IPS DF 19.7 (cell line): ENCODE results near the gene HMGB2.
A peak's percentile ranks its signal among the peaks of the same experiment; 100 is the strongest.

ENCODE experiments used
- DNase-seq: peaks from one replicate; pipeline ENCODE4 v3.0.0-alpha.2; 2013; ENCODE audit warnings: low read depth, low spot score

Gene HMGB2

GRCh38 chr4:173288296-173288695, 45.9 kb downstream of the HMGB2 start:
- peak; percentile 15 for DNase-seq

DNA sequence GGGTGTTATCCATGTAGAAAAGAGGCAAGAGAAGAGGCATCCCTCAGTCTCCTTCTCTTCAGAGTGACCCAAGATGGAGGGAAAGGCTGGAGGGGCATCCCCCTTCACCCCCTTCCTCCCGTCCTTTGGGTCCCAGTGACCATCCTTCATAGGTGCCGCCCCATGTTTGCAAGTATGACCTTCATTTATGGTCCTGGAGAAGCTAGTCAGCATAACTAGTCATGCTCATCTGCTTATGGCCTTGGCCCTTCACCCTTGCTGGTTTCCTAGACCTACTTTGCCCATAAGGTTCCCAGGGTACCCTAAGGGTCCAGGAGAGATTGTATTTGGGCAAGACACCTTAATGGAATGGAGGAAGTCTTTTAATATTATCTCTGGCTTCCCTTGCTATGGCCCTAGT, 46.7 kb downstream of the HMGB2 start:
- DNase-seq: no peak

GRCh38 chr4:173284463-173284862, 49.7 kb downstream of the HMGB2 start:
- DNase-seq: no peak

GRCh38 chr4:173282626-173283025, 51.5 kb downstream of the HMGB2 start:
- no peak for DNase-seq

- no peak for DNase-seq
Measured at GRCh38 chr4:173282256-173282562, 51.9 kb downstream of the HMGB2 start.

DNA sequence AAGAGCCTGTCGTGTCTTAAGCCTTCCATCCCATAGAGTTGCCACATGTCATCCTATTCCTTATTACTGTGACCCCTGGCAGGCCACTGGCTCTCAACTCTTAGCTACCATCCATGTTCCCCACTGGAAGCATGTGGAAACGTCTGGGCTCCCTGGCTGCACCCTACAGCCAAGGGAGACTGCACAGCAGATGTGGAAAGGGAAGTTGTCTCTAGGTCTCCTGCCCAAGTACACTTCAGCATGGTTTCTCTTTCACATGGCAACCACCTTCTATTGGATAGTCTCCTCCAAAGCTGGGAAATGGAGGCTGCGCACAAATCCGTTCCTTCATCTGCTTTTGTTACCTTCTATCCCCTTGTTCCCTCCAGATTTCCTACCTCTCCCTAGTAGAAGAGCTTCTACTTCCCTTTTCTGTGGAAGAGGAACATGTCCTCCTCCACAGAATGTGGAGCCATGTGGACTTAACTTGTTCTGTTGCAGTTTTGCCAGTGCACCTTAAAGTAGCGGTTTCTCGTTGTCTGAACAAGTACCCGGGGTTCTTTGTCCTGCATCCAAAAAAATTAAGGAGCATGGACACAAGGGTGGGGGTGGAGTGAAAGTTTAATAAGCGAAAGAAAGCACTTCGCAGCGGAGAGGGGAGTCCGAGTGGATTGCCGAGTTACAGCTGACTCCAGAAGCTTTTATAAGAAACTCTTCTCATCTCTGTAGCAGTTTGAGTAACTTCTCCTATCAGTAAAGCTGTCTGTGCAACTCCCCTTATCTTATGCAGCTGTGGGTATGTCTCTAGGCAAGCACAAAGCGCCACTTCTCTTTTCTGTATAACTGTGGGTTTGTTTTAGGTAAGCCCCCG, 52.5 kb downstream of the HMGB2 start:
- DNase-seq: no peak
